22Rv1 (cell line): ENCODE data around the gene STARD10.
A peak's percentile ranks its signal among the peaks of the same experiment; 100 is the strongest.

Source experiments
- H3K27ac ChIP-seq: fragments of 450-650 bp; 2 replicates; pipeline ENCODE4 v1.5.1; 2017
- ZFX ChIP-seq: fragments of 450-650 bp; IDR thresholded peaks from 2 replicates; pipeline ENCODE4 v1.6.1; 2017; ENCODE audit warnings: antibody characterized with exemption, borderline replicate concordance
- TF ChIP-seq, protein P1 (sequence below): fragments of 450-650 bp; IDR thresholded peaks from 2 replicates; pipeline ENCODE4 v1.5.1; 2017; ENCODE audit warnings: mild to moderate bottlenecking

The STARD10 gene, protein sequence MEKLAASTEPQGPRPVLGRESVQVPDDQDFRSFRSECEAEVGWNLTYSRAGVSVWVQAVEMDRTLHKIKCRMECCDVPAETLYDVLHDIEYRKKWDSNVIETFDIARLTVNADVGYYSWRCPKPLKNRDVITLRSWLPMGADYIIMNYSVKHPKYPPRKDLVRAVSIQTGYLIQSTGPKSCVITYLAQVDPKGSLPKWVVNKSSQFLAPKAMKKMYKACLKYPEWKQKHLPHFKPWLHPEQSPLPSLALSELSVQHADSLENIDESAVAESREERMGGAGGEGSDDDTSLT

DNA sequence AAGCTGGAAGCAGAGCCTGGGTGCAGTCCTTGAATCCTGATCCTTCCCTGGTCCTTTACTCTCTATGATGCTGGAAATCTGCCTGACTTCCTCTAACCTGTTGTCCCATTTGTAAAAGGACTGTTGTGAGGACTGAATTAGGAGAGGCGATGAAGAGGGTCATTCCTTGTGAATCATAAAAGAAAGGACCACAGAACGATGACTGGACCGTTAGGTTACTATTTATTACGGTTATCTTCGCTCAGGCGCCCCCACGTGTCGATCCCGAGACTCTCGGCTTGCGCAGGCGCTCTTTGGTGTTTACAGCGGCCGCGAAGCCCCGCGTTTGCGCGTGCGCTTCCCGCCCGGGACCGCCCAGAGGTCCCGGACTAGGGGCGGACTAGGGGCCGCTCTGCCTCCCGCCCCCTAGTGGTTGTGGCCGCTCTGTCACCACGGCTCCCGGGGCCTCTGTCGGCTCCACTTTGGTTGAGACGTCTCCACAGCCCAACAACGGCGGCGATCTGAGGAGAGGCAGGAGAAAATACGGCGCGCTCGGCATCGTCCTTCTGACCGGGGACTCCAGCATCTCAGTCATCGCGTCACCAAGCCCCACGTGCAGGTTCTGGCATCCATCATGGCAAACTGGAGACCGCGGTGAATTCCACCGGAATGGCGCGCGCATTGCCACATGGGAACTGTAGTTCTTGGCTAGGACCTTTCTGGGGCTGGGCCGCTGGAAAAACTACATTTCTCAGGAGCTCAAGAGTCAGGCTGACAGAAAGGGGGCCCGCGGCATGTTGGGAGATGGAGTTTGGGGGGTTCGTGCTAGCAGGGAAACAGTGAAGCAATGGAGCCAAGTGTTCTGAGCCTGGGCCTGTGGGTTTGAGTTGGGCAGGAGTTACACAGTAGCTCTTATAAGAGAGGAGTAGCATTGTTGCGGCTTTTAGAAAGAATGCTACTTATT, at the start of gene STARD10:
Gene STARD10, minus strand, starts transcription at position 623 of the 943 bp plus-strand sequence. CDS start 12,866 bp downstream, outside the sequence.
- H3K27ac ChIP-seq = peak within 1 kb of the TSS; percentile 76
- no peak for TF ChIP-seq ZFX
- TF ChIP-seq, protein P1, sequence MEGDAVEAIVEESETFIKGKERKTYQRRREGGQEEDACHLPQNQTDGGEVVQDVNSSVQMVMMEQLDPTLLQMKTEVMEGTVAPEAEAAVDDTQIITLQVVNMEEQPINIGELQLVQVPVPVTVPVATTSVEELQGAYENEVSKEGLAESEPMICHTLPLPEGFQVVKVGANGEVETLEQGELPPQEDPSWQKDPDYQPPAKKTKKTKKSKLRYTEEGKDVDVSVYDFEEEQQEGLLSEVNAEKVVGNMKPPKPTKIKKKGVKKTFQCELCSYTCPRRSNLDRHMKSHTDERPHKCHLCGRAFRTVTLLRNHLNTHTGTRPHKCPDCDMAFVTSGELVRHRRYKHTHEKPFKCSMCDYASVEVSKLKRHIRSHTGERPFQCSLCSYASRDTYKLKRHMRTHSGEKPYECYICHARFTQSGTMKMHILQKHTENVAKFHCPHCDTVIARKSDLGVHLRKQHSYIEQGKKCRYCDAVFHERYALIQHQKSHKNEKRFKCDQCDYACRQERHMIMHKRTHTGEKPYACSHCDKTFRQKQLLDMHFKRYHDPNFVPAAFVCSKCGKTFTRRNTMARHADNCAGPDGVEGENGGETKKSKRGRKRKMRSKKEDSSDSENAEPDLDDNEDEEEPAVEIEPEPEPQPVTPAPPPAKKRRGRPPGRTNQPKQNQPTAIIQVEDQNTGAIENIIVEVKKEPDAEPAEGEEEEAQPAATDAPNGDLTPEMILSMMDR = peak; percentile 98

DNA sequence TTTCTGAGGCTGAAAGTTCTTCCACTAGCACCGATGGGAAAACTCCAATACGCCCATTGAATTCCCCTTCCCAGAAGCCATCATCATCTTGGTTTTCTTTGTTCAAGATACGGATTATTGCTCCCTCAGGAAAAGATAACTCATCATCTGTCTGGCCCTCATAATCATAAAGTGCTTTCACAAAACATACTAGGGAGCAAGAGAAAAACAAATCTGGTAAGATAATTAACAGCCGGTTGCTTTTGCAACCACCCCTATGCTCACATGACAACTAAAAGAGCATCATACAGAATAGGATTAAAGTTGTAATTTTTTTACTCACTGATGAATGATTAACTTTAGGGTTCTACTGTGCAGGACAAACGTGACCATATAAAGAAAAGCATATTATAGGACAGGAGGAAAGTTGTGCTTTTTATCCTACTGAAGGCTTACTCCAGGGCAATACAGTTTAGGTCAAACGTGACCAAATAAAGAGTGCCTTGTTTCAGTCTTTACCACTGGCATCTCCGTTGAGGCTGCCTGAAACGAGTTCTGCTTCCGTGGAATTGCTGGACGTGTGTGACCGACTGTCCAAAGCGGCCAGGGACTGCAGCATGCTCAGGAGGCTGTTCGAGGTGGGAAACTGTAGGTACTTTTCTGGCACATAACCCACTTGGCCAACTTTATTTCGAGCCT, 48.9 kb upstream of the STARD10 start:
- no peak overlapping the region for H3K27ac ChIP-seq
- TF ChIP-seq ZFX = no peak
- TF ChIP-seq, protein P1 = no peak

DNA sequence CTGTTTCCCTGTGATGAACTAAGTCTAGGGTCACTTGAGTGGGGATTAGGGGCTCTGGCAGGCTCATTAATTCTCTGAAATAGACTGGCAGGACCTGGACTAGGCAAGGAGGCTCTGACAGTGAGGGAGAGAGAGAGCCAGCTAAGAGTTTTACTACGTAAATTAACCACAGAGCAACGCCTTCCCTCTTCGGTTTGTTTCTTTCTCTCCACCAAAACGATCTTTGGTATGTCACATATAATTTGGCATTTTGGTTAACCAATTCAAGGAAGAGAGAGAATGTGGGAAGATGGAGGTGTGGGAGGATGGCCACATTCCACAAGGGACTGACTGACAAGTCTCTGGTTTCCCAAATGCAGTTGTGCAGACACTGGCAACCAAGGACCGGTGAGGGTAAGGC, 48.3 kb upstream of the STARD10 start:
- H3K27ac ChIP-seq = no peak overlapping the region
- no peak for TF ChIP-seq ZFX
- TF ChIP-seq, protein P1 = no peak

DNA sequence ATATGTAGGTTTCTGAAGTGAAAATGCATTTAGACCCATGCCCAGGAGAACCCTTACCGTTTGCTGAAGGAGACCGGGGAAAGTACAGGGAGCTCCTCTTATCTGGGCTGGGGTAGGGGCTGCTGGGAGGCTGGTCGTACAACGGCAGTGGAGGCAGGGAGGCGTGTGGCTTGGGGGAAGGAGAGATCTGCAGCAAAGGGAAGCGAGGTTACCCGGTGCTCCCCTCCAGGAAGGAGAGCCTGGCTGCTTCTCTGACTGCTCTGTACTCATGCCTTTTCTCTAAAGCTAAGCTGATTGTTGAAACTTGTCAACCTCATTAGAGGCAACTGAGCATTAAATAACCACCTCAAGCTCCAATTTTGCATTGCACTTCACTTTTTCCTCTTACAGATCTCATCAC, 47.5 kb upstream of the STARD10 start:
- no peak for TF ChIP-seq ZFX
- TF ChIP-seq, protein P1 = no peak
- H3K27ac ChIP-seq = no peak overlapping the region

DNA sequence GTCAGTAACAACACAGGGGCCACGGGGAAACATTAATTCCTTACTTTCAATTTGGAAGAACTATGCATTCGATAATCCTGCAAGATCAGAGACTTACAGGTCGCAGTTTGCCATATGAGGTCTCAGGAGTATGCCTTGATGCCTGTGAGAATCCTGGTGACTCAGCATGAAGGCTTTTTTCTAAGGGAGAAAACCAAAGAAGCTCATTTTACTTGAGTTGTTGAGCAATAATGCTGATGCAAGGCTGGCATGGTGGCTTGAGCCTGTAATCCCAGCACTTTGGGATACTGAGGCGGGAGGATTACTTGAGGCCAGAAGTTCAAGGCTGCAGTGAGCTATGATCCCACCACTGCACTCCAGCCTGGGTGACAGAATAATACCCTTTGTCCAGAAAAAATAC, 46.9 kb upstream of the STARD10 start:
- TF ChIP-seq, protein P1 = no peak
- TF ChIP-seq ZFX = no peak
- no peak overlapping the region for H3K27ac ChIP-seq

DNA sequence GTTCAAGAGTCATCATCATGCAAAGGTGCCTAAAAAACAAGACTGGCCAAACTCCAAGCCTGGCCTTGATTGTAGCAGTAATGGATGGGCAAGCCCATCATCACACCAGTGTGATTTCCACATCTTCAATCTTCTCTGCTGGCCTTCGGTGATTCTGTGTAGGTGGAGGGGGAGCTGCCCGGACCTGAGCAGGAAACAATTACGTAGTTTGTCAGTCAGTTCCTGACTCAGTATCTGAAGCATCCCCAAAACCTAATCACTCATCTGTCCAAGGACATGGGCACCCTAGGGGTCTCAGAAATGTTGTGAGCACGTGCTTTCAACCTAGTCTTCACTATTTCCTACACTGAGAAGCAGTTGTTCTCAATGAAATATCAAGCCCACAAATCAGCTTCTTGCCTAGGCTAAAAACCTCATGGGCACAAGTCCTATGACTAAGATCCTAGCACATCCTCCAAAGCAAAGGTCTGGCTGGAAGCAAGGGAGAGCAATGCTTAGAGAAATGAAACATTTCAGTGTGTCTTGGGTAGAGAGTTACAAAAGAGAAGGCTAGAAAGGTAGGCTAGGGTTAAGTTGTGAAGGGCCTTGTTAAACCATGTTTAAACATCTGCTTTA, 45.0 kb upstream of the STARD10 start:
- TF ChIP-seq ZFX = no peak
- TF ChIP-seq, protein P1 = no peak
- H3K27ac ChIP-seq = no peak overlapping the region
